Measurements from ENCODE around the gene TEPSIN.
A peak's percentile ranks its signal among the peaks of the same experiment; 100 is the strongest.

The TEPSIN gene
- total RNA-seq: 38.4 to 78.0 (median 55.9) reads per million in 4 donors

GRCh38 chr17:81238815-81239713 lies at the start of gene TEPSIN, which contains the start of gene NDUFAF8:
TEPSIN (minus strand) TSS chr17:81239055; CDS start chr17:81239033, 22 bp downstream.
NDUFAF8 (plus strand) TSS chr17:81239318; CDS start chr17:81239364, 46 bp downstream.
- DNase-seq: peak; percentile 91 to 99 (median 94)

DNA sequence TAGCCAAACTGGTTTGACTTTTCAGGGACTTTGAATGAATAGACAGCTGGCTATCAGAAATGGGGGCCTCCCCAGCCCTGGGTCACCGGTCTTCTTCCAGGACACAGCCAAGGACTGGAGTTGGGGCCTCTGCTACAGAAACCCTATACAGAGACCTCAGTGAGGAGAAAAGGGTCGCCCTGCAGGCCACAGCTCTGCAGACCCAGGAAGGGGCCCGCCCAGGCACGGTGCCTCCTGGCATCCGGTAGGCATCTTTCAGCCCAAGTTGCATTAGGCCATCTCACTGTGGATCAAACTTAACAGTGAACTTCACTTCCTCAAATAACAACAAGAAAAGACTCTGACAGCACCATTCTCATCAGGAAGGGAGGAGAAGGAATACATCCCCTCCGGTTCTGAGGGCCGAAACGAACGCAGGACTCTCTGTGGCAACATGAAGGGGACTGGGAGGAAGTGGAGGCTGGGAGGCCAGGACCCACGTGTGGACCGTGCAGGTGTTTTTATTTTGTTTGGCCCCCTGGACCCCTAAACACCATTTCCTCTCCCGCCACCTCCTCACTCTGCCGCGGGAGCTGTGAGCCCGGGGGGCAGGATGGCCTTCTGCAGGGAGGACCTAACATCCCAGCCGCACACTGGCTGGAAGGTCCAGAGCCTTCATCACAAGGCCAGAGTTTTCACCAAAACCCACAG lies 49.0 kb upstream of the TEPSIN start:
- DNase-seq: no peak

DNA sequence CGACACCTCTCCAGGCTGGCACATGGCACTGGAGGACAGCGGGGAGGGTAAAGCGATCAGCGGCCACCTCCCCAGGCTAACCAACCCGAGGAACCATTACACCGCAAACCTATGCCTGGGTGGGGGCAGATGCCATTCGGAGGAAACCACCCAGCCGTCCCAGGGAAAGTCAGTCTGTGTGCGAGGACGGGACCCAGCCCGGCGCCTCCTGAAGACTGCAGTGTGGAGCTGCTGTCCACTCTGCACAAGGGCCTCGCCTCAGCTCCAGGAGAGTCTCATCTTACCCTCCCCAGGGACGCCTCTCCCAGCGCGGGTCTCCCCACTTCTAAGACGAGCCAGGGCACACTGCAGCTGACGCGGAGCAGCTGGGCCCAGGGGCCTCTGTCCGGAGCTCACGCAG lies 48.3 kb upstream of the TEPSIN start:
- no peak for DNase-seq

DNA sequence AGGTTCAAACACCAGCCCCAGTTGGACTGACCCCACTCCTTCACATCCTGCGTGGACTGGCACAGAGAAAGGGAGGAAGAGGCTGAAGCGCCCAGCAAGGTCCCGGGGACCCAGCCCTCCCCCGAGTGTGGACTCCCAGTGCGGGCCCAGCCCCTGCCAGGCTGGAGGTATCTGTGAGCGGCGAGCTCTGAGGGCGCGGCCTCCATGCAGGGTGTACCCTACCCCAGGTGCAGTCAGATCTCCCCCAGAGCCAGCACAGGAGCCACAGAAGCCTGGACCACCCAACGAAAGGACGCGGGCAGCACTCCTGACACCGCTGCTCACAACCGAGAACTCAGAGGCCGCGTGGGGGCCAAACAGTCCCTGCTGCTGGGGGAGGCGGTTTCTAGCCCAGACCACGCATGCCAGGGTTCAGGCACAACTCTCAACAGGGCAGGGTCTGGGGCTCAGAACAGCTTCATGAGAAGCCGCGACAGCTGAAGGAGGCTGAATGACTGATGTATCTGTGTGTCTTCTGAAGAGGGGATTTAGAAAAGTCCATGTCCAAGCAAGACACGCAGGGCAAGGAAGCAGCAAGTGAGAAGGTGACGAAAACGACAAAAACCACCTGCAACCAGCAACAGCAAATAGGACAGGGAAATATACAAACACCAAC lies 47.8 kb upstream of the TEPSIN start:
- no peak for DNase-seq

- no peak for DNase-seq
These were observed 47.0 kb upstream of the TEPSIN start for GRCh38 chr17:81285894-81286293.

DNA sequence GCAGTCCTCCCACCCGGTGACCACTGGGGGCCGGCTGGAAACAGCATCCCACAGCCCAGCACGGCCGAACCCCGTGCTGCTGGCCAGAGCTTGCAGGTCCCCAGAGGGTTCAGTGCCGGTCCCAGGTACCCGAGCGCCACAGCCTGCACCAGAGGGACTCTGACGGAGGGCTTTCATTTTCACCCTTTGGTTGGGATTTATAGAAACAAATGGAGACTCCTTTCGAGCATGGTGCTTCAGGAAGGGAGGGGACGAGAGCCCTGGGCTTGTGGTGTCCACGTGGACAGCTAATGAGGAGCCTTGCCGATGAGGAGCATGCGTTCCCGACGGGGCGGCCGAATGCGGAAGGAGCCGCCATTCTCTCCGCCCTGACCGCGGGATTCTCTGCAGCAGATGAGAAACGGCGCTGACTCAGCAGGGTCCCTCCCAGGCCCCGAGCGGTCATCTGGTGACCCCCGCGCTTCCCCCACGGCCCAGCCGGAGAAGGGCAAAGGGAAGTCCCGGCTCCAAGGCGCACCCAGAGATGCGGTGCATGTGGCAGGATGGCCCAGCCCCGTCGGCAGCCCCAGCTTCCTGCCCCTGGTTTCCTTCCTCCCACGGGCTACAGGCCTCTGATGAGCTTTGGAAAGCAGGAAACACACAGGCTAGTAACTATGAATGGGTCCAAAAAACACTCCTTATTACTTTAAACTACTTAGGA lies 46.5 kb upstream of the TEPSIN start:
- peak in 3 of 5 donors; percentile 41 to 69 (median 41) for DNase-seq

DNA sequence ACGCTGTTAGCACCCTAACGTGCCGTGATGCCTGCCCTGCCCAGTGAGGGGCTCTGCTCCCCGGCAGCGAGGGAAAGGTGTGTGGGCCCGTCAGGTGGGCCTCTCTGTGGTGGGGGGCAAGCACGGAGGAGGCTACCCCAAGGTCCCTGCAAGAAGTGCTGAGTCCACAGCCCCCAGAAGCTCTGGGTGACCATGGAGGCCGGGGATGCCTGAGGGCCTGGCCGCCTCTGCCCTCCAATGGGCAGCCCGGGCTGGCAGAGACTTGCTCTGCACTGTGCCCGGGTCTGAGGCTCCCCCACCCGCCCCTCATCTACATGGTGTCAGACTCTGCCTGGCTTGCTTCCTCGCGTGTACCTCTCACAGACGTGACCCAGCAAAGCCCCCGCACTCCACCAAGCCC lies 44.0 kb upstream of the TEPSIN start:
- no peak for DNase-seq

DNA sequence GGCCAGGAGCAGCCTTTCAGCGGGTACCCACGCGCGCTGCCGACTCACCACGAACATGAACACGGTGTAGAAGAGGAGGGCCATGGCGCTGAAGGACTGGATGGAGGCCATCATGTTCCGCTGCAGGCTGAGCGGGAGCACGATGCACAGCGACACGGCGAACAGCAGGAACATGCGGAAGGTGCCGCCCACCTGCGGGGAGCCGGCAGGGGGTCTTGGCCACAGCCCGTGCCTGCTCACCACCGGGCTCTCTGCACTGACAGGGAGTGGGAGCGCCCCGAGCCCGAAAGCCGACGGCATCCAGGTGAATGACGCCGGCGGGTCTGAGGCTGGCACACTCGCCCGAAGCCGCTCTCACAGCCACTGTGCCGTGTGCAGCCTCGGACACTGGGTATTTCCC lies 43.3 kb upstream of the TEPSIN start:
- no peak for DNase-seq

GRCh38 chr17:81280571-81280970 lies 41.7 kb upstream of the TEPSIN start:
- DNase-seq: no peak

- DNase-seq: no peak
These were observed 40.7 kb upstream of the TEPSIN start for GRCh38 chr17:81279278-81280275.

DNA sequence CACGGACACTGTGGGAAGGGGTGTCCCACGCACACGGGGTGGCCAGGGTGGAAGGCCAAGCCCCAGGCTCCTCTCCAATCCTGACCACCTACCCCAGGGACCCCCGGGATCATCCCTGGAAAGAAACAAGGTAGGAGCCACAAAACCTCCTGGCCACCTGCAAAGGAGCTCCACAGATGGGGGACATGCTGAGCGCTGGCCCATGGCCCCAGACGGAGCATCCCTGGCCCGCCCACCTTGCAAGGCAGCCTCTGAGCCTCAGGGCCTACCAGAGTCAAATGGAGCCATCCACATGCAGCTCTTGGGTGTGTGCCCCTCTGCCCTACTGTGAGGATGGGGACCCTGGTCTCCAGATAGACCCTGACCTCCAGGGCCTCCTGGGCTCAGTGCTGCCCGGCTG lies 40.0 kb upstream of the TEPSIN start:
- DNase-seq: no peak

GRCh38 chr17:81277946-81278693 lies 39.3 kb upstream of the TEPSIN start:
- no peak for DNase-seq

DNA sequence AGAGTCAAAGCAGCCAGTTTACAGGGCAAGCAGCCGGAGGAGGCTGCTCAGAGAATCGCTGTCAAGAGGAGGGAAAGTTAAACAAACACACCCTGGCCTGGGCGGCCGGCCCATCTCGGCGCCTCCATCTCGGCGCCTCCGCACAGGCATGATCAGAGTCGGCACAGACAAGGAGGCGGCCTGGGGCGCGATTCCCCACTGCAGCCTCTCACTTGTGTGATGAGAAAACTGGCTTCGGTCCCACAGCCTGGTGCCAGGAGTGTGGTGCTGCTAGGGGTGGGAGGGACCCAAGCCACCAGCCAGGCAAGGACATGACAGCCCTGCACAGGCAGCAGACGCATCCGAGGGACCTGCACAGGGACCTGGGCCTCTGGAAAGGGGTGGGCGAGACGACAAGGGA lies 38.6 kb upstream of the TEPSIN start:
- no peak for DNase-seq

DNA sequence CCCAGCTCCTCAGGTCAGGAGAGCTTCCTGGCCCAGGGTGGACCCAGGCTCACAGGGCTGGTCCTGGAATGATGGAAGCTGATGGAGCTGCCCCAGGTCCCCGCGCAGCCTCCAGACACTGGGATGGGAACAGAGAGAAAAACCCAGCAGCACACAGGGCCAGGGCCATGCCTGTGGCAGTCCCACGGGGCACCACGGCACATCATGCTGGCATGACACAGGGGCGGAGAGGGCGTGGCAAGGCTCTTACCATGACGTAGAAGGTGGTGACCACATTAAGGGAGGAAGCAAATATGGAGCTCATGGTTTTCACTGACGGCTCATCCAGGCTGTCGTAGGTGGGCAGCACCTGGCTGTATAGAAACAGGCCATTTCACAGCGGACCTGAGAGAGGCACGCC lies 37.9 kb upstream of the TEPSIN start:
- no peak for DNase-seq

DNA sequence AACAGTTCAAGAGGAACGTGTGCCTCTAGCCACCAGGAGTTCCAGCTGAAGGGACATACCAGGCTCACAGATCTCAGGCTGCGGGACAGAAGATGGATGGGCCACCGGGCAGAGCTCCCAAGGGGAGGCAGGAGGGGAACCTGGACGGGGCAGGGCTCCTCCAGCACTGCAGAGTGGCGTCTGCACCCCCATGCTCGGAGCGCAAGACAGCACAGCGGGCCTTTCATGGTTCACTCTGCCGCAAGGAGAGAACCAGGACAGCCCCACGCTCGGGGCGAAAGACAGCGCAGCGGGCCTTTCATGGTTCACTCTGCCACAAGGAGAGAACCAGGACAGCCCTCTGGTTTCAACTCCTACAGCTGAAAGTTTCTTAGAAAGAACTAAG lies 35.6 kb upstream of the TEPSIN start:
- no peak for DNase-seq

GRCh38 chr17:81273698-81274470 lies 35.0 kb upstream of the TEPSIN start:
- DNase-seq: no peak

- DNase-seq: no peak
These were observed 33.8 kb upstream of the TEPSIN start for GRCh38 chr17:81272616-81273015.

DNA sequence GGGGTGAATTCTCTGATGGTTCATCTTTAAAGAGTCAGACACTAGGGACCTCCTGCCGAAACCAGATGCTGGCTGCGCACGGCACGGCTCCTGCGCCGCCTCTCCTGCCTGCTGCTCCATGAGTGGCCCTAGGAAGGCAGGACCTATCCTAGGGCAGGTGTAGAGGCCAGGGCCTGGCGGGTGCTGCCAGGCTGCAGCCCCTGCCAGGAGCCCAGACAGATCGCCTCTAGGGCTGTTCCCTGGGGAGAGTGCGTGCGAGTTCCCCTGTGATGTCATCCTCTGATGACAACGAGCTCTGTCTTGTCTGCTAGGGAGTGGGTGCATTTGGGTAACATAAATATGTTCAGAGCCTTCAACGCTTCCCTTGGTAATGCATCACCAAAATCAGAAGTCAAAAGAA lies 32.4 kb upstream of the TEPSIN start:
- DNase-seq: no peak

GRCh38 chr17:81270279-81270678 lies 31.4 kb upstream of the TEPSIN start:
- no peak for DNase-seq

Data from T-helper 1 cell (primary cell).